ENCODE results near the gene IST1. TPM values are rescaled to one million over a fixed set of nuclear protein-coding genes. Genes with fewer than 3 reads are reported as not detected.

IST1 gene
- total and polyA plus RNA-seq, 9 of the 15 experiments (the other 6 are each of a cell fraction or from before 2014, with no cell fraction given): 135 to 334 (median 188) TPM

DNA sequence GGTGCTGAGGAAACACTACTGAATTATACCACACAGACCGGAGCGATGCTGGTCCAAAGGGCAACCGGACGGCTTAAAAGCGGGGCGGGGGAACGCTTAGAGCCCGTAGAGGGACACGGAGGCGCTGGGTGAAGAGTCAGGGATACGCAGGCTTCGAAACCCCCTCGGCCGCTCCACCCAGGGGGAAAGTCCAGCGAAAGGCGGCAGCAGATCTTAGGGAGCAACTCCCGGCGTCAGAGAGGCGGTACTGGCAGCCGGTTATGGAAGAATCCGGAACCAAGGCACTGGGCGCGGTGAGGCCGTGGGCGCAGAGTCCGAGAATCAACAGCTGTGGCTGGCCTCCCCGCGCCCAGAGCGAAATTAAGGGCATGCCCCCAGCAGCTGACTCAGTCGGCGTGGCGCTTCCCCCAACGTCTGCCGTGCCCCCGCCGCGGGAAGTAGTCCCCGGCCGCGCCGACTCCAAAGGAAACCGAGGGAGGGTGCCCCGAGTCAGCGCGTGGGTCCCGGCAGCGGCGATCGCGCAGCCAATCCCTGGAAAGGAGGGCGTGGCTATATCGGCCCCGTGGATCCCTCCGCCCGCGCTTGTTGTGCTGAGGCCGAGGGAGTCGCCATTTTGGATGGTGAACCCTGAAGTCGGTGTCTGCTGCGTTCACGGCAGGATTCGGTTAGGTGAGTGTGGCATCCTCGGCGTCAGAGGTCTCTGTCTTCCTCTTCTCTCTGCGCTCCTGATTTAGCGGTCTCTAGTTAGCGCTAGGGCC, at the start of gene IST1 (continued):
- TF ChIP-seq CHD4 (IDR thresholded peaks at IDR 0.05; ENCODE audit: insufficient read depth, insufficient replicate concordance, low read depth, low read length, poor library complexity, severe bottlenecking) (no peak), ZNF764 (CRISPR knock-in tag; IDR thresholded peaks at IDR 0.05; ENCODE audit: low read depth) (no peak), SMAD1 (IDR thresholded peaks at IDR 0.05; ENCODE audit: low read depth, low read length, partially characterized antibody) (peak; percentile 60), ZNF134 (CRISPR knock-in tag; conservative IDR thresholded peaks at IDR 0.05) (no peak), PCBP1 (IDR thresholded peaks at IDR 0.05; ENCODE audit: low read depth, low read length, poor library complexity, severe bottlenecking) (peak; percentile 100), PHF20 (IDR thresholded peaks at IDR 0.05; ENCODE audit: partially characterized antibody) (peak; percentile 66), BCOR (IDR thresholded peaks at IDR 0.05) (peak; percentile 73; the same call in 1 of the 2 replicates), HSF4 (CRISPR knock-in tag; IDR thresholded peaks at IDR 0.05; ENCODE audit: borderline replicate concordance) (no peak; the same call in 1 of the 2 replicates), FOXK1 (CRISPR knock-in tag; IDR thresholded peaks at IDR 0.05; ENCODE audit: borderline replicate concordance) (peak; percentile 71; the same call in 1 of the 2 replicates), TBP (optimal IDR thresholded peaks at IDR 0.05; ENCODE audit: low read depth, low read length) (peak; percentile 91), KLF1 (tag; IDR thresholded peaks at IDR 0.05) (no peak), SIN3A (IDR thresholded peaks at IDR 0.05; ENCODE audit: borderline replicate concordance in 2 of 2, control insufficient read depth in 1 of 2, low read depth in 2 of 2, low read length in 2 of 2) (peak; percentile 70 to 90), ZBTB12 (CRISPR knock-in tag; IDR thresholded peaks at IDR 0.05) (no peak), RBM34 (IDR thresholded peaks at IDR 0.05; ENCODE audit: borderline replicate concordance, insufficient read depth, low read length) (no peak), CCNT2 (IDR thresholded peaks at IDR 0.05; ENCODE audit: borderline replicate concordance, extremely low read depth, insufficient read length, low read depth, low read length) (peak; percentile 75), CREB1 (IDR thresholded peaks at IDR 0.05) (peak; percentile 75), CREB1 (CRISPR knock-in tag; IDR thresholded peaks at IDR 0.05) (peak; percentile 83), FOSL1 (tag; conservative IDR thresholded peaks at IDR 0.05) (peak; percentile 90), PRDM10 (IDR thresholded peaks at IDR 0.05; ENCODE audit: partially characterized antibody) (peak; percentile 79), FOXJ2 (tag; IDR thresholded peaks at IDR 0.05) (peak; percentile 63; the same call in 1 of the 2 replicates), SMAD3 (CRISPR knock-in tag; conservative IDR thresholded peaks at IDR 0.05) (no peak)
- TF ChIP-seq, protein P1, sequence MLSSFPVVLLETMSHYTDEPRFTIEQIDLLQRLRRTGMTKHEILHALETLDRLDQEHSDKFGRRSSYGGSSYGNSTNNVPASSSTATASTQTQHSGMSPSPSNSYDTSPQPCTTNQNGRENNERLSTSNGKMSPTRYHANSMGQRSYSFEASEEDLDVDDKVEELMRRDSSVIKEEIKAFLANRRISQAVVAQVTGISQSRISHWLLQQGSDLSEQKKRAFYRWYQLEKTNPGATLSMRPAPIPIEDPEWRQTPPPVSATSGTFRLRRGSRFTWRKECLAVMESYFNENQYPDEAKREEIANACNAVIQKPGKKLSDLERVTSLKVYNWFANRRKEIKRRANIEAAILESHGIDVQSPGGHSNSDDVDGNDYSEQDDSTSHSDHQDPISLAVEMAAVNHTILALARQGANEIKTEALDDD (IDR thresholded peaks at IDR 0.05): peak; percentile 32; the same call in 1 of the 2 replicates

Measured in K562 (cell line).